GM18858 (cell line): ENCODE results near the gene AMBP.

ENCODE experiments used
- ATAC-seq: cut with Tn5 transposase; IDR thresholded peaks from one replicate; pipeline ENCODE4 v1.9.1; 2021; ENCODE audit not compliant: unreplicated experiment

The AMBP gene

DNA sequence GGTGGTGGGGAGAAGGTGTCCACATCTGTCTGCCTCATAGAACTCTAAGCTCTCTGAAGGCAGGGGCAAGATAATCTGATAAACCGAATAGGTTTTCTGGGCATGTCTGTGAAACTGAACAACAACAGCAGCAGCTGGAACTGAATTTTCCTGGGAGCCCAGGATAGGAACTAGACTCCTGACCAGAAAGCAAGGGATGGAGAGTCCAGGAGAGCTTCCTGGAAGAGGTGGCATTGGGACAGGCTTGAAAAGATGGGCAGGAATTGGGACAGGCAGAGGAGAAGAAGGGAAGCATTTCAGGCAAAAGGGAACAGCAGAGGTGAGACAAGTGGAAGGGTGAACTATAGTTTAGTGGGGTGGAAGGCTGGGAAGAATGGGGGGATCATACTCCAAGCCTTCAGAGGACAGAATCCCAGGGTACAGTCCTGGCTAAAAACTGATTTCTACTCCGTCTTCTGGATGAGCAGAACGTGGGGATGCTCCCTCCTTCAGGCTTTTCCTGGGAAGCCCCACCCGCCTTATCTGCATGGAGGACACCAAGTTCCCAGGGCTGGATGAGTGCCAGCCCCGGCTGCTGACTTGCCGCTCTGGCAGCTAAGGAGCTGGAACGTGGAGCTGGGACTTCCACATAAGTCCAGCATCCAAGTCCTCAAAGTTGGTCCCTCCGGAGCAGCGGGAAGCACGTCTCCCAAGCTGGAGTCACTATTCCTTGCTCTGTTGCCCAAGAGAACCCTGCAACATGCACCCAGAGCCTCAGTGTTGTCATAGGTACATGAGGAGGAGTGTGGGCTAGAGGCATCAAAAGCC, 34.9 kb upstream of the AMBP start:
- ATAC-seq: no peak

DNA sequence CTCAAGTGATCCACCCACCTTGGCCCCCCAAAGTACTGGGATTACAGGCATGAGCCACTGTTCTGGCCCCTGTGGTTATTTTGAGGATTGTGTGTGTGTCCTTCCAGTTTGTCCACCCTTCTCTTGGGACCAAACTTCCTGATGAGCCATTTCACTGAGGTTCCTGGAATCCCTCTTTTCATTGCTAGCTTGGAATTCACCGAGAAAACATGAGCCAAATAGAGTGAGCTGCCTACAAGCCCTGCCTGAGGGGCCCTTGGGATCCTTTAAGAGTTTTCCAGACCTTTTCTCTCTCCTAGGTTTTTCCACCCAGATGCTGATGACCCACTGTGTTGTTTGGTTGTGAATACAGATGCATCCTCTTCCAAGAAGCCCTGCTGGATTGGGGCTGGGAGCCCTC, 34.2 kb upstream of the AMBP start:
- ATAC-seq: no peak

DNA sequence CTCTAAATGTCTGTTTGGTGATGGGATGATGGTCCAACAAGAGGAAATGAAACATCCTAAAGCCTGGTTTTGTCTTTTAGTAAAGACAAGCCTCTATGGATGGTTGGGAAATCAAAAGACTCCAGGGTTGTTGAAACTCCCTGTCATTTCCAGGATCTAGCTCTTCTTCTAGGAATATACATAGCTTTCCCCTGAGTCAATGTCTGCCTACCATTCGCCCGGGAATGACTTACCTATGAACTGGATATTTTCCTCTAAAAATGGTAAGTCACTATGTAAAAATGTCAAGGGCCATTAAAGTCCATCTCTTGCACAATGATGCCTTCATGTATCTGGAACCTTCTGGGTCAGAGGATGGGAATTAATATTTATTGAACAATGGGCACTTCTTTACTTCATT, 32.1 kb upstream of the AMBP start:
- ATAC-seq: no peak

DNA sequence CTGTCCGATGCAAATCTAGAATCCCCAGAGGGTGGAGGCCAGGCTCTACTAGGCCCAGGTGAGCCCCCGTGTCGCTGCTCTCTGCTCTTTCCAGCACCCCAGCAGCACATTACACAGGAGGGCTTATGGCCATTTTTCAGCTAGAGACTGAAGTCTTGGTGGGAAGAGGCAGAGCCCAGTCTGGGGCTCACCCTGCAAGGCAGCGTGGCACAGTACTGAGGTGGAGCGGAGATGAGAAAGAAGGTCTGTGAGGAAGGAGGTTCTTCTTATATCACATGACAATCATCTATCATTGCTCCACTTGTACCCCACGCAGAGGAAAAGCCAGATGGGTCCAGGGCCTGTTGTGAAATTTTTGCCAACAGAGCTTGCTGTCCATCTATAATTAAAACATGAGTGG, 31.0 kb upstream of the AMBP start:
- ATAC-seq: no peak

DNA sequence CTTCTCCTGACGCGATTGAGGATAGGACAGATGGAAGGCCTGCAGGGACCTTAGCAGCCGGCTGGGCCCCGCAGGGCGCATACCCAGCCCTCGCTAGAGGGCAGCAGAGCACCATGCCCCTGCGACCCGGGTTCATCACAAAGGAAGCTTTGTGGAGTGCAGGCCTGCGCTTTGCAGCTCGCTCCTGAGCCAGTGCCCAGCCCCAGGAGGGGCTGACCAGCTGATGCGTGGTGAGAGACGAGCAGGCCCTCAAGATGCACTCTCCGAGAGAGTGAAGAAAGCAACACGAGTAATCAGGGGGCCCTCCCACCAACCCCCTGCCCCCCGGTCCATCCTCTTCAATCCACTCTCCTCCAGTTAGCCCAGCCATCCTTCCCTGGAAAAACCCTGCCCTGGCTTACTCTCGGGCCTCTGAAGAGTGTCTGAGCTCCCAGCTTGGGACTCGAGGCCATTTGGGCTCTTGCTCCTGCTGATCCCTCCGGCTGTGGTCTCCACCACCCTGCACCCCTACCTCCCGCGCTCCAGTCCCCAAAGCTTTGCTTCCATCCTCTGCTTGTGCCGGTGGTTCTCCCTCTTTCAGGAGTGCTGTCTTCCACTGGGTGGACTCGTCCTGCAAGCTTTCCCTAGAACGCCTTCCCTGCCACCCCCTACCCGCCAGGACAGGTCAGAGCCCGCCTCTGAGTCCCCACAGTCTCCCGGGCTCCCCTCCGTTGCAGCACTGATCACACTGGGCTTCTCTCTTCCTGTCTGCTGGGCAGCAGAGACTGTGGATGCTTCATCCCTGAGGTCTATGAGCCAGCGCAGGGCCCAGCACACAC, 30.1 kb upstream of the AMBP start:
- ATAC-seq: no peak

DNA sequence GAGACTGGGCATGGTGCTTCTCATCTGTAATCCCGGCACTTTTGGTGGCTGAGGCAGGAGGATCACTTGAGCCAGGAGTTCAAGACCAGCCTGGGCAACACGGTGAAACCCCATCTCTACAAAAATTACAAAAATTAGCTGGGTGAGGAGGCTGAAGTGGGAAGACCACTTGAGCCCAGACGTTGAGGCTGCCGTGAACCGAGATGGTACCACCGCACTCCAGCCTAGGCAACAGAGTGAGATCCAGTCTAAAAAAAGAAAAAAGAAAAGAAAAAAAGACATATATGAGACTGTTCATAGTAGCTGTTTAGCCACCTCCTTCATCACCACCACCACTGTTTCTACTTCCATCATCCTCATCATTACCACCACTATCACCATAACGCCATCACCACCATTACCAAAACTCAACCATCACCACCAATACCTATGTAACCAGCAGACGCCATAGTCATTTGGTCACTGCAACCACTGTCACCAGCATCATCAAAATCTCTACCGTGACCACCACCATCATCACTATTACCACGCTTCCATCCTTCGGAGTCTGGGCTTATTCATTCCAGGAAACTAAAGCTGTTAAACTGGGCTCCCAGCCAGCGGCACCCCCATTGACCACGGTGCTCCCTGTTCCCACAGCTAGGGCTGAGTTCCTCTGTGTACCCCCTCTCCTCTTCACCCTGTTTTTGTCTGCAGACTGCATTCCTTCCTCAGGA, 29.3 kb upstream of the AMBP start:
- ATAC-seq: no peak

DNA sequence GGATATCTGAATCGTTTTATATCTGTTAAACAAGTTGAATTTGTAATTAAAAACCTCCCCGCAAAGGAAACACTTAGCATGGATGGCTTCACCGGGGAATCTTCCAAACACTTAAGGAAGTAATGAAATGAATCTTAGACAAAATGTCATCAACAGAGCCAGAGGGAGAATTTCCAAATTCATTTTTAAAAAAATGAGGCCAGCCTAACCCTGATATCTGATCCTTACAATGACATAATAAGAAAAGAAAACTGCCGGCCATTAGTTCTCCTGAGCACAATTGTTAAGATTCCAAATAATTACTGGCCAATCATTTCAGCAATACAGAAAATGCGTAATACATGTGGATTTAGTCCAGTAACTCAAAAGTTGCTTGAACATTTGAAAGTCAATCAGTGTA, 27.1 kb upstream of the AMBP start:
- ATAC-seq: no peak

DNA sequence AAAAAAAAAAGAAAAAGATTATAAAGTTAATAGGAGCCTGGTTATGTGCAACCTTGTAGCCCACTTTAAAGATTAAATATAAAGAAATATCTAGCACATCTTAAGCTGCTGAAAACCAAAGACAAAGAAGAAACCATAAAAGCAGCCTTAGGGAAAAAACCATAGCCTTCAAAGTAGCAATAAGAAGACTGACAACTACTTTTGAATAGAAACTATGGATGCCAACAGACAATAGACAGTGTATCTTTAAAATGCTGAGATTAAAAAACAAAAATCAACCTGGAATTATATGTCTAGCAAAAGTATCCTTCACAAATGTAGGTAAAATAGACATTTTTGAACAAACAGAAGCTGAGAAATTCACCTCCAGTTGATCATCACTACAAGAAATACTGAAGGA, 24.4 kb upstream of the AMBP start:
- ATAC-seq: no peak

DNA sequence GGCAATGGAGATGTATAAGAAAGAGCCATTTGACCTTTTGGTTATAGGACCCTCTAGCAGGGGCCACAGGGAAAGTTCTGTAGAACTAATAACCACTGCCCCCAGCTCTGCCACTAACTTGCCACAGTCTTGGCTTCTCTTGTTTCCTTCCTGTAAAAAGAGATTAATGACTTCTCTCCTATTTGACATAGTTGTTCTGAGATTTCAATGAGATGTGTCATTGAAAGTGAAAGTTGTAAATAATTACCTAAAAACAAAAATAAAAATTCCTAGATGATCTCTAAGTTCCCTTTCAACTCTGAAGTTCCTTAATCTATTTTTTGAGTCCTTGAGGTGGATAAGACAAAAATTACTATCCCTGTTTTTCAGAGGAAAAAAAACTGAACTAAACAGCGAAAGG, 22.4 kb upstream of the AMBP start:
- no peak for ATAC-seq

DNA sequence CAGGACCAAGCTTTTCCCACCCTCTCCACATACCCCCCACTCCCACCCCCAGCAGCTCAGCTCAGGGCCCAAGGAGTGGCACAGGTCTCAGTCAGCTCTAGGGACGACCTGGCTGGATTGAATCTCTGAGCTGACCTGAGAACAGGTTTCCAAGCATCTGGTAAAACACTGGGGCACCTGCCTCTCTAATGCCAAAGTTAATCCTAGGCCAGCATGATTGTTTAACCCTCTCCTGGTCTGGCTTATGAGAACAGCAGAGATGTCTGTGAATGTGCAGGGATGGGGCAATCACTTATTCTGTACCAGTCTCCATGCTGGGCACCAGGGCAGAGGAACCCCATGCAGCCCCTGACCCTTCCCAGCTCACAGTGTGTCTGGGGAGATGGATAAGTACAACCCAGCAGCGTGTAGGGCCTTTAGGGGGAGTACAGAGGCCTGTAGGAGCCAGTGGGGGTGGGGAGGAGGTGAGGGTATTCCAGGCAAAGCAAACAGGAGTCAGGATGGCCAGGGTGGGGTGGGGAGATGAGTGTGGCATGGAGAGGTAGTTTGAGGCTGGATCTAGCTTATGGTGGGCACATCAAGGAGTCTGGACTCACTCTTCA, 21.7 kb upstream of the AMBP start:
- no peak for ATAC-seq

DNA sequence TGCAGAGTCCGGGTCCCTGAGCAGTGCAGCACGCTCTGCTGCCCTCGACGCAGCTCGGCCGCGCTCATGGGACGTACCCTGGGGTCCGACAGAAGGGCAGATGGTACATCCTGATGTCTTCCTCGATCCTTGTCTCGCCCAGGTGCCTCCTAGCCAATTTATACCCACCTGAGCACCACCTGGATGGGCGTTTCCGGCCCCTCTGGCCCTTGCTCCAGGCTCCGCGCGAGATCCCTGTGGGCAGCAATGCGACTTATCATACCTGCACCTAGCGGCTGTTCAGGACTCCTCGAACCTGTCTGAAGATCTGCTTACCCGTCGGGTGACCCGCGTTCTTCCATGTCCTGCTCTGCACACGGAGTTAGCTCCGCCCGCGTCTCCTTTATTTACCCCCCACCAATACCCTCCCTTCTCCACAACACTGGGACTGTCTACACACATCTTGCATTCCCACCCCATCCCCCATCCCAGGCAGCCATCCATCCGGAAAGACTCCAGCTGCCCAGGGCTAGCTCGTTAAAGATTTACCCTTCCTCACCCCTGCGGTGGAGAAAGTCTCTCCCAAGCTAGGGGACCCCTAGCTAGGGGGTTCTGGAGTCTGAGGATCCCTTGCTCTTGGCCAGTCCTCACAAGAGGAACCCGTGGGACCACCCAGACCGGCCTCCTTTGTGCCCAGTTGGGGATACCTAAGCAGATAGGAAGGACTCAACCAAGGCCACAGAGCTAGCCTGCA, 21.0 kb upstream of the AMBP start, which contains the start of gene KIF12:
KIF12 (minus strand) TSS at position 357 of the 733 bp plus-strand sequence; CDS start at position 341, 16 bp downstream.
- ATAC-seq: no peak

DNA sequence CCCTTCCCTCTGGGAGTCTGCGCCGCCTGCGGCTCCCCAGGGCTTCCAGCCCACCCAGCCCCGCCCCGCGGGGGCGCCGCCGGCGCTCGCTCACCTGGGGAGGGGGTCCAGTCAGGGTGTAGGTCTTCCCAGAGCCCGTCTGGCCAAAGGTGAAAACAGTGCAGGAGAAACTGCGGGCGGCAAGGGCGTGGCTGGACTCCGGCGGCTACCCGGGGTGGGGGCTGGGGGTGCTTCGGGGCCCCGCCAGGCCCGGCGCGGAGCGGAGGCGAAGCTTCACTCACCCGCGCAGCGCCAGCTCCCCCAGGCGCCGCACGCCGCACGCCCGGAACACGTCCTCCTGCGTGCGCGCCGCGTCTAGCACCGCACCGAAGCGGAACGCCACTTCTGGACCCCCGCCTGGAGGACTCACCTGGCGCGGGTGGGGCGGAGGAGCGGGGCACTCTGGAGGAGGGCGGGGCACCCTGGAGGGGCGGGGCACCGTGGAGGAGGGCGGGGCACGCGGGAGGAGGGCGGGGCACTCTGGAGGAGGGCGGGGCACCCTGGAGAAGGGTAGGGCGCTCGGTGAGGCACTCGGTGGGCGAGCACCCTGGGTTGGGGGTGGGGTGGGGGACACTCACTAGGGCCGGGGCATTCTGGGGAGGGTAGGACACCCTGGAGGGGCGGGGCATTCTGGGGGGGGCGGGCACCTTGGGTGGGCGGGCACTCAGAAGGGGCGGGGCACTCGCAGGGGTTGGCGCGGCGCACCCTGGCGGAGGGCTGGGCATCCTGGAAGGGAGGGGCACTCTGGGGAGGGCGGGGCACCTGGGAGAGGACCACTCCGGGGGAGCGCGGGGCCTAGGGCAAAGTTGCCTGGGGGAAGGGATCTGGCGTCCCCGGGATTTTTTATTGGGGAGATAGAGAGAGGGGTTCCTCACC, 20.2 kb upstream of the AMBP start:
- ATAC-seq: no peak

DNA sequence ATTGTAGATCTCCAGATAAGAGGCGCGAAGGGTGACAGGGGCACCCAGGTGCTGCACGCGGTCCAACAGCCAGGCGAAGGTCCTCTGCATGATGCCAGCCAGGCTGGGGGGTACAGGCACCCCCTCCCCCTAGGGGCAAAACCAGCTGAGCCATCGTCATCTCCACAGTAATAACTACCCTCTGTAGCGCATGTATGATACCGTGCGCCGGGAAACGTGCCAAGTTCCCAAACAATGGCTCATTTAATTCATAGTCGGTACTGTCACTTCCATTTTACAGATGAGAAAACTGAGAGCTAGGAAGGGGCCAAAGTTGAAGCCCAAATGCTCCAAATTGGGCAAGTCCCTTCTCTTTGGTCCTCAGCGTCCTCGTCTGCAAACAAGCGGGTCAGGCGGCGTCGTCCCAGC, 19.5 kb upstream of the AMBP start:
- ATAC-seq: no peak

DNA sequence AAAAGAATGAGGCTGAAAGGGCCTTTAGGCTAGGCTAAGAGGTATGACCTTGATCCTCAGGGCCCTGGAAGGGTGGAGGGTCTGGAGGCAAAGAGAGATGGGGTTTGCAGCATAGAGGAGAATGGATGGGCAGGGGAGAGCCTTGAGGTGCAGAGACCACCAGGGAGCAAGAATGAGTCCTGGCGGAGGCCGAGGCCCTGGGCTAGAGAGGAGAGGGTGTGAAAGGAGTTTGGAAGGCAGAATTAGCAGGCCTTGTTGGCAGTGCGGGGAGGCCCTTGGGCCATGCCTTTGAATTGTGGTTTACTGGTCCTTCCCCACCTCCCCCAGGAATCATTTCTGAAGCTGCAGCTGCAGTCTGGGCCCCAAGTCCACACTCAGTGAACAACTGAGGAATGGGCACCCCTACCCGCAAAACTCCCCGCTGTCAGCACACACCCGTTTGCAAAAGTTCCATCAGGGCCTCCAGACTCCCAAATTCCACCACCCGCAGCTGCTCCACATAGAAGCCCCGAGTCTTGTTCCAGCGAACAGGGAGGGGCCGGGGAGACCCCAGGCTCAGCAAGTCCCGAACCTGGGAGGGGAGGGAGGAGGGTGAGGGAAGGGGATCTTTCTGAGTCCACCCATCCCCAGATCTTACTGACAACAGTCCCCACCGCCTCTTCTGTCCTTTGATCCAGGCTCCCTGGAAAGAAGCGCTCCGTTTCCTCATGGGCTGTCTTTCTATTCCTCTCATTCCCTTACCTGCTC, 18.9 kb upstream of the AMBP start:
- no peak for ATAC-seq

DNA sequence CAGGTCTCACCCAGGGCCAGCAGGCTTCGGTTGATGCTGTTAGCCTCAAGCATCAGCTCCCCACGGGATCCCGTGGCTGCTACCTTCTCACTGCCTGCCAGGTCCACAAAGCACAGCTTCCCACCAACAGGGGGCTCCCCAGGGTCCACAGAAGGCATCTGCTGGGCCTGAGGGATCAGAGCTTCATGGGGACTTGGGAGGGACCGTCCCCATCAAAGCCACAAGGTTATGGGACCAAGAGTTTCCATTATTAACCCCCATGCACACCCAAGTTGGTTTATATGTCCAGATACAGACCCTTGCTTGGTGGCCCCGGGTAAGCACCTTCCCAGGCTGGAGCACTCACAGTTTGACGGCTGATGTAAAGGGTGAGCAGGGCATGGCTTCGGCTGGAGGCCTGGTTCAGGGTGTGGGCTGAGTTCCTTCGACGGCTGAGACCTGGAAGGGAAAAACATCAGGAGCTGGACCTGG, 18.0 kb upstream of the AMBP start:
- ATAC-seq: no peak

DNA sequence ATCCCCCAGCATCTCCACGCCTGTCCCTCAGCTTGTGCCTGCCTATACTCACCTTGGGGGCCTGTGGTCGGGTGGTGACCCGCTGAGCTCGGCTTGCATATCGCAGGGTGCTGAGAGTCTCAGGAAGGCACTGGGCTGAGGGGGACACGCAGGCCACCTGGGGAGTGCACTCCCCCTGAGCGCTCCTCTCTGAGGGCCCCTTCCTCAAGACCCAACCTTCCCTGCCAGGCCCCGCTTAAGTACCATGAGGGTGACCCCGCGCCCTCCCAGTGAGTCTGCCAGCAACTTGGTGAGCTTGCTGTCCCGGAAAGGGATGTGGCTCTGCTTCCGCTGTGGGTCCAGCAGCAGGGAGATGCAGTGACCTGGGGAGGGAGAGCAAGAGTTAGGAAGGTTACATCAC, 16.9 kb upstream of the AMBP start:
- ATAC-seq: no peak

DNA sequence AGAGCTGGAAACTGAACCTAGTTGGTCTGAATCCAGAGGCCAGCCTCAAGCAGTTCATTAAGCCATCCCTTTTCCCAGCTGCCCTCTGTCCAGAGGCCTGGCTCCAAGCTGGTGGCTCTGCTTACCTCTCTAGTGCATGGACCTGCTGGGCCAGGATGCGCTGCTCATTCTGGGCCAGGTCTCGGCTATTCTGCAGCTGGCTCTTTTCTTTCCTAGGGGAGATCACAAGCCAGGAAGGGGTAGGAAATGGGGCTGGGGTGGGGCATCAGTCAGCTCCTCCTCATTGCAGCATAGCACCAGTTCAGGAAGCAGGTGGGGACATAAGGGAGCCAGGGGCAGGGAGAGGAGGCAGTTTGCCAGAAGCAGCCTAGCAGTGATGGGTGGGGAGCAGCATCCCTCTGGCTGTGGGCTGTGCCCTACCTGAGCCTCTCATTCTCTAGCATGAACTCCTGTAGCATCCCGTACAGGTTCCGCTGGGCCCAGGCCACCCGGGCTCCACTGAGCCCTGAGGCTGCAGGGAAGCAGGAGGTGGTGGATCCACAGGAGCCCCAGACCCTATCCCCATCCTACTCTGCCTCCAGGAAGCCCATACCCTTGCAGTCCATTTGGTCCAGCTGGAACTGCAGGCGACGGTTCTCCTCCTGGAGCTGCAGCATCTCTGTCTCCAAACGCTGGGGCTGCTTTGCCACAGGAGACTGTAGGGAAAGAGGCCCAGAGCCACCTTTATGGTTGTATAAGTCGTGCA, 15.8 kb upstream of the AMBP start:
- ATAC-seq: no peak

DNA sequence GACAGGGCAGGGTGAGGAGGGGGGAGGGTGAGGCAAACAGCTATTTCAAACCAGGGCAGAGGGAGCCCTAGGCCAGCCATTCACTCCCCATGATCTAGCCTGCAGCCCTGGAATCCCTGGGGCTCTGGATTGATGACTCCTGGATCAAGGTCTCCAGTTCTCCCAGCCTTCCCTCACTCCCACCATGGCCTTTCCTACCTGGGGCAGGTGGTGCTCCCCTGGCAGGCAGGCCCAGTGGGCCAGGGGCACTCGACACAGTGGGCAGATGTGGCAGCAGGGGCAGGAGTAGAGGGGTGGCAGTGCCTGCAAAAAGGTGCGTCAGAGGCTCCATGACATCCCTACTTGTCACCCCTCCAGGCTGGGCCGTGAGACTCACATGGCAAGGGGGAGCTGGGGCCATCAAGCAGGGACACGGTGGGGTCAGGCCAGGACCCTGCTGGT, 15.0 kb upstream of the AMBP start:
- no peak for ATAC-seq
